COR-L47 (cell line): ENCODE data around the gene CCSER1.
"Not testable (repeated sequence)": the region's sequence is repeated elsewhere in the genome, so short reads cannot be mapped to it uniquely, and the experiment has no call there.

Source experiments
- DNase-seq: peaks from one replicate; lab custom pipeline; 2025; lab: John Stamatoyannopoulos, UW

The CCSER1 gene

GRCh38 chr4:90715242-90715641 lies 588.0 kb downstream of the CCSER1 start:
- no peak for DNase-seq

GRCh38 chr4:90718931-90719330 lies 591.7 kb downstream of the CCSER1 start:
- DNase-seq: no peak

- DNase-seq: no peak
Observed at GRCh38 chr4:90727938-90728337, 600.7 kb downstream of the CCSER1 start.

- DNase-seq: no peak
Observed at GRCh38 chr4:90730752-90731151, 603.6 kb downstream of the CCSER1 start.

- no peak for DNase-seq
Observed at GRCh38 chr4:90733211-90733610, 606.0 kb downstream of the CCSER1 start.

GRCh38 chr4:90745176-90745575 lies 618.0 kb downstream of the CCSER1 start:
- no peak for DNase-seq

GRCh38 chr4:90753068-90753467 lies 625.9 kb downstream of the CCSER1 start:
- no peak for DNase-seq

GRCh38 chr4:90757534-90758060 lies 630.4 kb downstream of the CCSER1 start:
- no peak for DNase-seq

GRCh38 chr4:90760059-90760458 lies 632.9 kb downstream of the CCSER1 start:
- DNase-seq: no peak

- DNase-seq: no peak
Observed at GRCh38 chr4:90766837-90767236, 639.6 kb downstream of the CCSER1 start.

- no peak for DNase-seq
Observed at GRCh38 chr4:90769251-90769650, 642.1 kb downstream of the CCSER1 start.

- DNase-seq: no peak
Observed at GRCh38 chr4:90780193-90780592, 653.0 kb downstream of the CCSER1 start.

GRCh38 chr4:90786602-90787001 lies 659.4 kb downstream of the CCSER1 start:
- DNase-seq: no peak

GRCh38 chr4:90792696-90793095 lies 665.5 kb downstream of the CCSER1 start:
- DNase-seq: no peak

GRCh38 chr4:90798948-90799347 lies 671.8 kb downstream of the CCSER1 start:
- DNase-seq: no peak

- DNase-seq: no peak
Observed at GRCh38 chr4:90799895-90800294, 672.7 kb downstream of the CCSER1 start.

GRCh38 chr4:90815569-90815968 lies 688.4 kb downstream of the CCSER1 start:
- DNase-seq: no peak

- no peak for DNase-seq
Observed at GRCh38 chr4:90816754-90817153, 689.6 kb downstream of the CCSER1 start.

GRCh38 chr4:90824266-90825150 lies 697.3 kb downstream of the CCSER1 start:
- no peak for DNase-seq

GRCh38 chr4:90825849-90826248 lies 698.7 kb downstream of the CCSER1 start:
- no peak for DNase-seq

- no peak for DNase-seq
Observed at GRCh38 chr4:90833706-90834105, 706.5 kb downstream of the CCSER1 start.

GRCh38 chr4:90837241-90837640 lies 710.0 kb downstream of the CCSER1 start:
- DNase-seq: no peak

- not testable (repeated sequence) for DNase-seq
Observed at GRCh38 chr4:90838859-90839258, 711.7 kb downstream of the CCSER1 start.

- no peak for DNase-seq
Observed at GRCh38 chr4:90840291-90840690, 713.1 kb downstream of the CCSER1 start.
